Stomach smooth muscle (tissue), 2 donors: ENCODE data around the gene CBLN3.
"Not testable (repeated sequence)": the region's sequence is repeated elsewhere in the genome, so short reads cannot be mapped to it uniquely, and the experiment has no call there.

Experiments
- H3K27ac ChIP-seq: one replicate; pipeline ENCODE4 v1.7.0; 2013; ENCODE audit warnings: mild to moderate bottlenecking, low read length, inconsistent platforms
- H3K27me3 ChIP-seq, 2 donors: one replicate each; pipeline ENCODE4 v1.7.0; 2013; ENCODE audit warnings: low read length in 2 of 2; ENCODE audit not compliant: insufficient read depth in 2 of 2, control insufficient read depth in 1 of 2
- H3K36me3 ChIP-seq, 2 donors: one replicate each; pipeline ENCODE4 v1.7.0; 2013; ENCODE audit warnings: low read length in 2 of 2; ENCODE audit not compliant: control insufficient read depth in 2 of 2, insufficient read depth in 2 of 2
- H3K4me1 ChIP-seq: one replicate; pipeline ENCODE4 v1.7.0; 2013; ENCODE audit warnings: low read length; ENCODE audit not compliant: control insufficient read depth, insufficient read depth
- H3K4me3 ChIP-seq, 2 donors: one replicate each; pipeline ENCODE4 v1.7.0; 2013; ENCODE audit warnings: low read length in 2 of 2
- H3K9ac ChIP-seq, 2 donors: one replicate each; pipeline ENCODE4 v1.7.0; 2013; ENCODE audit warnings: low read length in 2 of 2, mild to moderate bottlenecking in 1 of 2
- H3K9me3 ChIP-seq, 2 donors: one replicate each; pipeline ENCODE4 v1.7.0; 2013; ENCODE audit warnings: low read length in 2 of 2; ENCODE audit not compliant: control insufficient read depth in 2 of 2
- donor health status: healthy.
- donor health status: Pancreatic carcinoma.

CBLN3 gene

DNA sequence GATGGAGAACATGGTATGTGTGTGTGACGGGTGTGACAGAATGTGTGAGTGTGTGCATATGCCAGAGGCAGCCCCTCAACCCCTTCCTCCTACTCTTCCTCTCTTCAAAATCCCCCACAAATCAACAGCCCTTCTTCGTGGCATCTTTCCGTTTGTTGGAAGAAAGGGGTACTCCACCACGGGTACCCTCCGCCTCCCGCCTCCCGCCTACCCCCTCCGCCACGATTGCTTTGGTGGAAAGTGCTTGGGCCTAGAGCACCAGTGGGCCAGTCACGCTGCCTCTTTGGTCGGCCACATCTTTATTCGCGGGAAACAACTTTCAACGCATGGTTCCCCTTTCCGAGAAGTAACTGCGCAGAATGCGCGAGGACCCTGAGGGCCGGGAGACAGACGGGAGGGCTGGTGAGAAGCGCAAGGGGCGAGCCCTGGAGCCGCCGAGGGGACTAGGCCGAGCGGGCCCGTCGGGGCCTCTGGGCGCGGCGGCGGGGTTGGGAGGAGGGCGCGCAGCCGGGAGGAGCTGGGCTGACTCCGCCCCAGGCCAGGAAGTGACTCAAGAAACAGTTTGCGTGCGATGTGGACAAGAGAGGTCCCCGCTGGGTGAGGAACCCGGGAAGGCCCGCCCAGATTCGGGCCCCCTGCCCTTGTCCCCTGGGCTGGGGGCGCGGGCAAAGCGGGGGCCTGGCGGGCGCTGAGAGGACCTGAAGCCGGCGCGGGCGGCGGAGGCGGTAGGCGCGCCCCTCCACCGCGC lies at the start of gene CBLN3, which contains the start of gene KHNYN:
TSS of gene CBLN3 (minus strand) at position 274 of the 748 bp plus-strand sequence. CDS start 614 bp downstream, outside the sequence.
TSS of gene KHNYN (plus strand) at position 560 of the 748 bp plus-strand sequence. CDS start 777 bp downstream, outside the sequence.
- H3K4me1 ChIP-seq: peaks cover 36% of the 10 kb centered on the region
- peak within 1 kb of the TSS; percentile 99 for H3K27ac ChIP-seq

DNA sequence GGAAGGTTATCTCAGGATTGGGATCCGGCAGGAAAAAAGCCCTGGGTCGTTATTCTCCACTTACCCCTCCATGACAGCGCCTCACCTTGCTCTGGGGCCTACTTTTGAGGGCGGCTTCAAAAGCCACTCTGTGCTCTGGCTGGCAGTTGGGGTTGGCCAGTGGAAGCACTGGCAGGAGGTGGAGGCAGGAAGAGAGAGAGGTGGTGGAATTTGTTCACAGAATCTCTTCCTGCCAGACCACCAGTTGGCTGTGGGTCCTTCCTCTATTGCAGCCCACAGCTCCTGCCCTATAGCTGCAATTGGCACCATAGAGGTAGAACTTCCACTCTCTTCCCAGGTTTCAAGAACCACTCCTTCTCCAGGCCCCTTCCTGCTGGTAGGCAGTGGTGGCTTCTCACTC lies 45.8 kb upstream of the CBLN3 start:
- Histone ChIP-seq H3K27me3 (no peaks in the 10 kb centered on the region), H3K9ac (no peak overlapping the region), H3K9me3 (no peaks in the 10 kb centered on the region), H3K36me3 (no peaks in the 10 kb centered on the region), H3K4me1 (no peaks in the 10 kb centered on the region), H3K27ac (no peak overlapping the region), H3K4me3 (no peak overlapping the region)

More for the DNA sequence above, at the start of gene CBLN3, which contains the start of gene KHNYN:
- H3K9me3 ChIP-seq: no peaks in the 10 kb centered on the region
- peaks cover 17 to 22% of the 10 kb centered on the region in 2 donors for H3K36me3 ChIP-seq
- no peaks in the 10 kb centered on the region for H3K27me3 ChIP-seq
- H3K9ac ChIP-seq: peak within 1 kb of the TSS; percentile 97 to 99
- peak within 1 kb of the TSS; percentile 90 to 96 for H3K4me3 ChIP-seq

DNA sequence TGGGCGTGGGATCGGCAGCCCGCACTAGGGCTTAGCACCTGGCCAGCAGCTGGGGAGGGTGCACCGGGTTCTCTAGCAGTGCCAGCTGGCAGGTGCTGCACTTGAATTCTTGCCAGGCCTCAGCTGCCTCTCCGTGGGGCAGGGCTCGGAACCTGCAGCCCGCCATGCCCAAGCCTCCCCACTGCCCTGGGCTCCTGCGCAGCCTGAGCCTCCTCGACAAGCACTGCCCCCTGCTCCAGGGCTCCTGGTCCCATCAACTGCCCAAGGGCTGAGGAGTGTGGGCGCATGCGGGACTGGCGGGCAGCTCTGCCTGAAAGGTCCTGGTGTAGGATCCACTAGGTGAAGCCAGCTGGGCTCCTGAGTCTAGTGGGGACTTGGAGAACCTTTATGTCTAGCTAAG lies 43.7 kb upstream of the CBLN3 start:
- H3K36me3 ChIP-seq: no peaks in the 10 kb centered on the region
- no peaks in the 10 kb centered on the region for H3K9me3 ChIP-seq
- no peaks in the 10 kb centered on the region for H3K4me1 ChIP-seq

DNA sequence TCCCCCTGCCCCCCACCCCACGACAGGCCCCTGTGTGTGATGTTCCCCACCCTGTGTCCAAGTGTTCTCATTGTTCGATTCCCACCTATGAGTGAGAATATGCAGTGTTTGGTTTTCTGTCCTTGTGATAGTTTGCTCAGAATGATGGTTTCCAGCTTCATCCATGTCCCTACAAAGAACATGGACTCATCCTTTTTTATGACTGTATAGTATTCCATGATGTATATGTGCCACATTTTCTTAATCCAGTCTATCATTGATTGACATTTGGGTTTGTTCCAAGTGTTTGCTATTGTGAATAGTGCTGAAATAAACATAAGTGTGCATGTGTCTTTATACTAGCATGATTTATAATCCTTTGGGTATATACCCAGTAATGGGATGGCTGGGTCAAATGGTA lies 41.0 kb upstream of the CBLN3 start:
- H3K4me3 ChIP-seq, H3K9ac ChIP-seq: not testable (repeated sequence)

More for the DNA sequence above, 43.7 kb upstream of the CBLN3 start:
- Histone ChIP-seq H3K9ac (no peak overlapping the region), H3K4me3 (no peak overlapping the region), H3K27ac (no peak overlapping the region), H3K27me3 (no peaks in the 10 kb centered on the region)

DNA sequence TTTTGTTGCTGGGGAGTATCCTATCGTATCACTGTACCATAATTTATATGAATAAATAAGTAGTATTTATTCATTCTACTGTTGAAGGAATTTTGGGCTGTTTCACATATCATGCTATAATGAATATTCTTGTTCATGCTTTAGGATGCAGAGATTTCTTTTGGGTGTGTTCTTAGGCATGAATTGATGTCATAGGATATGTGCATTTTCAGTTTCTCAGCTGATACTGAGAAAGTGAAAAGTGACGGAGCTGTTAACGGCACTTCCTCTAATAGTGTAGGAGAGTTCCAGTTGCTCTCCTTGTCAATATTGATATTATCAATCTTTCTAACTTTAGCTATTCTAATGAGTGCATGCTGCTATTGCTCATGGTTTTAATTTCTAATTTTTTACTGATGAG lies 36.3 kb upstream of the CBLN3 start:
- H3K4me1 ChIP-seq: no peaks in the 10 kb centered on the region
- no peak overlapping the region for H3K4me3 ChIP-seq
- H3K36me3 ChIP-seq: no peaks in the 10 kb centered on the region
- no peak overlapping the region for H3K27ac ChIP-seq
- H3K9ac ChIP-seq: no peak overlapping the region
- H3K9me3 ChIP-seq: no peaks in the 10 kb centered on the region
- no peaks in the 10 kb centered on the region for H3K27me3 ChIP-seq

More for the DNA sequence above, 41.0 kb upstream of the CBLN3 start:
- H3K27me3 ChIP-seq, H3K9me3 ChIP-seq, H3K4me1 ChIP-seq, H3K27ac ChIP-seq, H3K36me3 ChIP-seq: not testable (repeated sequence)

DNA sequence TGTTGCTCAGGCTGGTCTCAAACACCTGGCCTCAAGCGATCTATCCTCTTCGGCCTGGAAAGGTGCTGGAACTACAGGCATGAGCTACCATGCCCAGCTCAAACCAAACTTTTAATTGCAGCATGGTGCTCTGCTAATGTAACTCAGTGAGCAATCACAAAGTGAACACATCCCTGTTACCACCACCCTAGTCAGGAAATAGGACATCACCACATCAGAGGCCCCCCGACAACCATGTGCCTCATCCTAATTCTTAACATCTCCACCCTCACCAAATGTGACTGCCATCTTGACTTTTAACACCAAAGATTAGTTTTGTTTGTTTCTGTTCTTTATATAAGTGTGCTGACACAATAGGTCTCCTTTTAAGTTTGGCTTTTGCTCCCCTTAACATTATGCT lies 35.9 kb upstream of the CBLN3 start:
- Histone ChIP-seq H3K9me3 (no peaks in the 10 kb centered on the region), H3K27ac (no peak overlapping the region), H3K4me3 (no peak overlapping the region), H3K36me3 (no peaks in the 10 kb centered on the region), H3K4me1 (no peaks in the 10 kb centered on the region), H3K27me3 (no peaks in the 10 kb centered on the region), H3K9ac (no peak overlapping the region)

DNA sequence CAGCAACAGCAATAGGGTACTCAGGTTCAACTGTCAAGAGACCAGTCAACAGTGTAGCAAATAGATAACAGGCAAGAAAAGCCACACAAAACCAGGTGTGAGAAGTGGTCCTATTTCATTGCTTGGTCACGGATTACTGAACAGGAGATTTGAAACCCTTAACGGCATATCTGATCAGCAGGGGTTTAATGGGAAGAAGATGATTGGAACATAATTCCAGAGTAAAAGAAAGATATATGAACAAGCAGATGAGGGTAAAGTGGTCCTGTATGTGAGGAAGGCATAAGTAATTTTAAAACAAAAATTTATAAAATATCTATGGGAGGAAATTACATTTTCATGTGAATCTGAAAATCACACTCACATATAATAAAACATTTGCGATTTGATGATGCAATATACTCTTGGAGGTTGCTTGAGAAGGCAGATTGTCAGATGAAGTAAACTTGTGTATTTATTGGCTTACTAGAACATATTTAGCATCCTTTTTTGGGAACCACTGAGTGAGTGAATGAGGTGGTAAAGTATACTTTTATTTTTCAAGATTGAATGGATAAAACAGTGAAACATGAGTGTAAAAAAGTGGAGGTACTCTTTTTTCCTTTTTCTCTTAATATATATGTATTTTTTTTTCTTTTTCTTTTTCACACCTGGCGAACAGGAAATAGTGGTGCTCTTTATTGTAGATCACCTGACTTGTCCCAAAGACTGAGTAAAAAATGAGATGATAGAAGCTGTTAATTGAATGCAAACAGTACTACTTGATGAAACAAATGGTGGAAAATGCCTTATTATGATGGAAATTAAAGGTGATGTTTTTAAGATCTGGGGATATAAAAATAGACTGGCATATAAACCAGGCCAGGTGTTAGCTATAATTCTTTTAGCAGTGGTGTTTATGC lies 34.7 kb upstream of the CBLN3 start:
- H3K9me3 ChIP-seq: no peaks in the 10 kb centered on the region
- no peaks in the 10 kb centered on the region for H3K36me3 ChIP-seq
- no peak overlapping the region for H3K4me3 ChIP-seq
- H3K4me1 ChIP-seq: no peaks in the 10 kb centered on the region
- H3K9ac ChIP-seq: no peak overlapping the region
- H3K27me3 ChIP-seq: no peaks in the 10 kb centered on the region
- H3K27ac ChIP-seq: no peak overlapping the region

DNA sequence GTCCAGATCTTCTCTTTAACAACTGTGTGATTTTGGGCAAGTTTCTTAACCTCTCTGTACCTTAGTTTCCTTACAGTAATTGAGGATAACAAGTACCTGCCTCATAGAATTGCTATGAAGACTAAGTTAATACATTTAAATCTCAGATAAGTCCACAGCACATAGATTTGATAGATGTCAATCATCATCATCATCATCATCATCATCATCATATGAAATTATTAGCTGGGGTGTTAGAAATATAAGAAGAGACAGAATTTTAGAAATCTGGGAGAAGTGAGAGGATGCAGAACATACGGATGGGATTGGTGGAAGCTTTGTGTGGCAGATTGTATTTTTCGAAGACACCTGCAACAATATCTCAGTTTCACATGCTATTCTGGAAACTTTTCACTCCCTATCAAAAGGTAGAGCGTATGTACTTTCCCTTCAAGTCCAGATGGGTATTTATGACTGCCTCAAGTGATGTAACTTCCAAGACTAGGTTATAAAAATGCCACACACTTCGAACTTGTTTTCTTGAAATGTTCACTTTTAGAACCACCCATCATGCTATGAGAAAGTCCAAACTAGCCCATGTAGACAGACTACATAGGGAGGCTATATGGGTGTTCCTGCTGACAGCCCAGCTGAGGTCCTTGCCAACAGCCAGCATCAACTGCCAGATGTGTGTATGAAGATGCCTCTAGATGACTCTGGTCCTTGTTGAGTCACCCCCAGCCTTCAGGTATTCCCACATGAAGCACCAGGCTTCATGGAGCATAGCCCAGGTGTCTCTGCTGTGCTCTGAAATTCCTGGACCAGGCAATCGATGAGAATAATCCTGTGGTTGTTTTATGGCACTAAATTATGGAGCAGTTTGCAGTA lies 33.8 kb upstream of the CBLN3 start:
- no peaks in the 10 kb centered on the region for H3K27me3 ChIP-seq
- H3K4me3 ChIP-seq: no peak overlapping the region
- no peaks in the 10 kb centered on the region for H3K9me3 ChIP-seq
- no peaks in the 10 kb centered on the region for H3K36me3 ChIP-seq
- no peak overlapping the region for H3K27ac ChIP-seq
- H3K9ac ChIP-seq: no peak overlapping the region
- H3K4me1 ChIP-seq: no peaks in the 10 kb centered on the region

DNA sequence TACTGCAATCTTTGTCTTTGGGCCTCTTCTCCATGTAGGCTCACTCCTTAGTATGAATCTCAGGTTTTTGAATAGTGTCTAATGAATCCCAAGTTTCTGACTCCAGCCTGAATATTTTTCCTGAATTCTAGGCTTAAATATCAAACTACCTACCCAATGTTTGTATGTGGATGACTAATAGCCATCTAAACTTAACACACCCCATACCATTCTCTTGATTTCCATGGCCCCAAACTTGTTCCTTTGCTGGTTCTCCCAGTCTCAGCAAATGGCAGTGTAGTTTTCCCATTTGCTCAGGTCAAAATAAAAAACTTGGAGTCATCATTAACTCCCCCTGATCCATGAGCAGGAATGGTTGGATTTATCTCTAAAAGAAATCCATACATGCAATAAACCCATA lies 31.9 kb upstream of the CBLN3 start:
- no peaks in the 10 kb centered on the region for H3K36me3 ChIP-seq
- no peak overlapping the region for H3K4me3 ChIP-seq
- H3K9ac ChIP-seq: no peak overlapping the region
- no peaks in the 10 kb centered on the region for H3K27me3 ChIP-seq
- H3K4me1 ChIP-seq: no peaks in the 10 kb centered on the region
- no peaks in the 10 kb centered on the region for H3K9me3 ChIP-seq
- no peak overlapping the region for H3K27ac ChIP-seq

DNA sequence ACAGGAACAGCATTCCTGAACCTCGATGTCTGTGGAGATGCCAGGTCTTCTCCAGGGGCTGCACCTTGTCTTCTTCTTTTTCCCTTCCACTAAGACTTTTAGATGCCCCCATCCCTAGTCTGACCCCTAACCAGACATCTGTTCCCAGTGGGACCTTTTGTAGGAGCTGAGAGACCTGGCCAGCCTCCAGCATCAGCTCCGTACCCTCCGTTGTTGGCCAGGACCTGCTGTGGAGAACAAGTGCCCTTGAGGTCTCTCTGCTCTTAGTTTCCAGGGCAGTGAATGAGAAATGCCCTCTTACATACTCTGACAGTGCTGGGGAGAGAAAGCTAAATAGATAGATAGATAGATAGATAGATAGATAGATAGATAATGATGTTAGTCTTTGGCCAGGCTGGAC lies 29.9 kb upstream of the CBLN3 start:
- no peaks in the 10 kb centered on the region for H3K27me3 ChIP-seq
- no peaks in the 10 kb centered on the region for H3K4me1 ChIP-seq
- no peak overlapping the region for H3K9ac ChIP-seq
- no peaks in the 10 kb centered on the region for H3K36me3 ChIP-seq
- H3K27ac ChIP-seq: no peak overlapping the region
- no peaks in the 10 kb centered on the region for H3K9me3 ChIP-seq
- no peak overlapping the region for H3K4me3 ChIP-seq
